ENCODE measurements around the gene TMEM164.

DNA sequence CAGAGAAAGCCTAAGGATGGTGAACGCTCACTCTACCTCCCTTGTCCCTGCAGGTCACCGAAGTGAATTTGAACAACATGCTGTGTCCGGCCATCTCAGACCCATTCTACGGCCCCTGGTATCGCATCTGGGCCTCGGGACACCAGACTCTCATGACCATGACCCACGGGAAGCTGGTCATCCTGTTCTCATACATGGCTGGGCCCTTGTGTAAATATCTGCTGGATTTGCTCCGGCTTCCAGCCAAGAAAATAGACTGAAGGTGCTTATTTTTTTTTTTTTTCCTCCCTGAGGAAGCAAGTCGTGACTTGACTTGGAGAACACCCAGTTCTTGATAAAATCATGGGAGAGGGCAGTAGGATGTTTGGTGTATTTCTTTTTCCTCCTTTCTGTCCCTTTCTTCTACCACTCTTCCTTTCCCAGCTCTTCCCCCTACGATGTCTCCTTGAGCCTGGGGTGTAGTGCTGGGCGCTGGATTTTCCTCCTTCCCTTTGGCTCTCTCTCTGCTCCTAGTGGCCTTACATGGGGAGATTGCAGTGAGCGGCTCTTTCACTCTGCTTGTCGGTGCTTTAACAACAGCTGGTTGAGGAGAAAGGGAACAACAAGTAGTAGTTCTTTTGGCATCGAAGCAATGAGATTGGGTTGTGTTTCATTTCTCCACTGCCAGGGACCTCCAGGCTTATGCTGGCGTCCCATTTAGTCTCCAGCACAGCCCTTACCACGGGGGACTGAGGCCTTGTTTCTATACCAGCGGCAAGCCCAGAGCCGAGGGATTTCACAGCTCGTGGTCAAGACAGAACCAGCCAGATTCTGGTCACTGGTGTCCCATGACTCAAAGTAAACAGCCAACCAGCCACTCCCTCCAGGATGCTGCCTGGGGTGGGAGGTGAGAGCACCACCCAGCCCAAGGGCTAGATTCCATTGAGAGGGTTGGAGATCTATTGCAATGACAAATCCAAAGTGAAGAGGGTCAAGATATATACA lies 170.6 kb downstream of the TMEM164 start:
- TF ChIP-seq, protein P1, sequence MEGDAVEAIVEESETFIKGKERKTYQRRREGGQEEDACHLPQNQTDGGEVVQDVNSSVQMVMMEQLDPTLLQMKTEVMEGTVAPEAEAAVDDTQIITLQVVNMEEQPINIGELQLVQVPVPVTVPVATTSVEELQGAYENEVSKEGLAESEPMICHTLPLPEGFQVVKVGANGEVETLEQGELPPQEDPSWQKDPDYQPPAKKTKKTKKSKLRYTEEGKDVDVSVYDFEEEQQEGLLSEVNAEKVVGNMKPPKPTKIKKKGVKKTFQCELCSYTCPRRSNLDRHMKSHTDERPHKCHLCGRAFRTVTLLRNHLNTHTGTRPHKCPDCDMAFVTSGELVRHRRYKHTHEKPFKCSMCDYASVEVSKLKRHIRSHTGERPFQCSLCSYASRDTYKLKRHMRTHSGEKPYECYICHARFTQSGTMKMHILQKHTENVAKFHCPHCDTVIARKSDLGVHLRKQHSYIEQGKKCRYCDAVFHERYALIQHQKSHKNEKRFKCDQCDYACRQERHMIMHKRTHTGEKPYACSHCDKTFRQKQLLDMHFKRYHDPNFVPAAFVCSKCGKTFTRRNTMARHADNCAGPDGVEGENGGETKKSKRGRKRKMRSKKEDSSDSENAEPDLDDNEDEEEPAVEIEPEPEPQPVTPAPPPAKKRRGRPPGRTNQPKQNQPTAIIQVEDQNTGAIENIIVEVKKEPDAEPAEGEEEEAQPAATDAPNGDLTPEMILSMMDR (IDR thresholded peaks at IDR 0.05), result no peak
- TF ChIP-seq POLR2A (IDR thresholded peaks at IDR 0.05; ENCODE audit: low read depth), result no peak
